H54 (cell line): ENCODE results near the gene MARK2.
A peak's percentile ranks its signal among the peaks of the same experiment; 100 is the strongest.

ENCODE experiments used
- DNase-seq: peaks from one replicate; pipeline ENCODE4 v3.0.0; 2011; ENCODE audit warnings: low spot score, mixed read lengths; ENCODE audit not compliant: insufficient read length
- FAIRE-seq: peaks from 3 replicates; lab custom pipeline; 2011; peaks lifted over from hg19 to GRCh38; lab: Jason Lieb, UNC
- POLR2A ChIP-seq: IDR thresholded peaks from 2 replicates; pipeline ENCODE4 v1.6.1; 2011; ENCODE audit warnings: low read depth, mild to moderate bottlenecking, low read length

The MARK2 gene

GRCh38 chr11:63916837-63917691 lies 78.2 kb downstream of the MARK2 start, which contains the start of gene RCOR2:
Gene RCOR2 (minus strand): TSS chr11:63917164. CDS start chr11:63916456, 708 bp downstream.
- DNase-seq (peak; percentile 88), FAIRE-seq (no peak)
- peak; percentile 29 for TF ChIP-seq POLR2A

DNA sequence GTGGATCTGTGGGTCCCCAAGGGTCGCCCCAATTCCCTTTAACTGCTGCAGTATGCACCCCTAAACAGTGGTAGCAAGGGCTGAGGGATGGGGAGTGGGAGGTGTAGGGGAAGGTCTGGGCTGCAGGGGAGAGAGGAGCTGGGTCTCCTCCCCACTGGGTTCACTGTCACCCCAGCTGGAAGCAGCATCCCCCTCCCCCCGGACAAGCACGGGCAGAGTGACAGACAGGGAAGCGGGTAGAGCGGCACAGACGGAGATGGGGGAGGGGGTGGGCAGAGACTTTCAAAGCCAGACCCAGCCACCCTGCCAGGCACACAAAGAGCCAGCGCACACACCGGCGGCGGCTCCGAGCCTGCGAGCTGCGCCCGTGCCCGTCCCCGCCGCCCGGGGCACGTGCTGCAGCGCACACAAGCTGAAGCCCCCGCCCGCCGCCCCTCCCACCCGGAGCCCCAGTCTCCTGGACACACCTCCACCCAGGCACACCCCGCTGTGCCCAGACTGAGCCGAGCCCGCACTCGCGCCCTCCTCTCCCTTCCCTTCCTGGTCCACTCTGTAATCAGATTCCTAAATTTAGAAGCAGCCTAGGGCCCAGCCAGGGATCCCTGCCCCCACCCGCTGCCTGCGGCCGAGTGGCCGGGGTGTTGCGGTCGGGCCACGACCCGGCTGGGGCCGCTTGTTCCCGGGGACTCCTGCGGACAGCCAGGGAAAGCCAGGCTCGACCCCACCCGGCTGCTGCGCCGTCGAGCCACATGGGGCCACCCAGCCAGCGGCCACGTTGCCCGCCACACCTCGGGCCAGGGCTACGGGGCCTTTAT lies 79.0 kb downstream of the MARK2 start:
- FAIRE-seq (no peak), DNase-seq (peak; percentile 73)
- no peak for TF ChIP-seq POLR2A

DNA sequence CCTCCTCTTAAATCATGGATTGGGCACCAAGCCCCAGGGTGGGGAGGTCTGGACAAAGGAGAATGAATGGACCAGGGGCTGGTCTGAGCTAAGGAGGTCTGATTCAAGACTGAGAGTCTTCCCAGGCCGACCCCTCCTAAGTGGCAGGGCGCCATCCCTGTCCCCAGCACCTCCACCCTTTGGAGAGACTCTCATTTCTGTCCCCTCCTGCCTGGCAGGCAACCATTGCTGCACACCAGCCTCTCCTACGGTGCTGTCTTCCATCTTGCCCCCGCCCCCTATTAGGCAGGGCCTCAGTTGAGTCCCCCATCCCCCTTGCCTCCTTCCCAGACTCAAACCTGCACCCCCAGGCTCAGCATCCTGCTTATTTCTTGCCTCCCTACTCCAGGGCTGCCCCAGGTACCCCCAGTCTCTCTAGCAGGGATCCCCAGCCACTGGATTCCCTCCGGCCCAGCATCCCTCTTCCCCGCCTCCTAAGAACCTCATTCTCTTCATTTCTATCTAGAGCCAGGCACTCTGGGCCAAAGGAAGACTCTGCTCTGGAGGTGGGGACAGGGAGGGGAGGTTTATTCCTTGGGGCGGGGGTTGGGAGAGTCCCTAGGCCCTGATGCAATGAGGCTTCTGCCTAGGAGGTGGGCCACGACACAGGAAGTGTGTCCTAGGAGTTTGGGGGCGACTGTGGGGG lies 79.7 kb downstream of the MARK2 start:
- no peak for DNase-seq
- TF ChIP-seq POLR2A: no peak
- no peak for FAIRE-seq

- no peak for TF ChIP-seq POLR2A
- FAIRE-seq: no peak
- no peak for DNase-seq
These were observed 80.6 kb downstream of the MARK2 start for GRCh38 chr11:63919267-63920125.

GRCh38 chr11:63920126-63920938 lies 81.4 kb downstream of the MARK2 start:
- no peak for TF ChIP-seq POLR2A
- no peak for FAIRE-seq
- no peak for DNase-seq

GRCh38 chr11:63920939-63921417 lies 82.1 kb downstream of the MARK2 start:
- DNase-seq (no peak), FAIRE-seq (no peak)
- TF ChIP-seq POLR2A: no peak

DNA sequence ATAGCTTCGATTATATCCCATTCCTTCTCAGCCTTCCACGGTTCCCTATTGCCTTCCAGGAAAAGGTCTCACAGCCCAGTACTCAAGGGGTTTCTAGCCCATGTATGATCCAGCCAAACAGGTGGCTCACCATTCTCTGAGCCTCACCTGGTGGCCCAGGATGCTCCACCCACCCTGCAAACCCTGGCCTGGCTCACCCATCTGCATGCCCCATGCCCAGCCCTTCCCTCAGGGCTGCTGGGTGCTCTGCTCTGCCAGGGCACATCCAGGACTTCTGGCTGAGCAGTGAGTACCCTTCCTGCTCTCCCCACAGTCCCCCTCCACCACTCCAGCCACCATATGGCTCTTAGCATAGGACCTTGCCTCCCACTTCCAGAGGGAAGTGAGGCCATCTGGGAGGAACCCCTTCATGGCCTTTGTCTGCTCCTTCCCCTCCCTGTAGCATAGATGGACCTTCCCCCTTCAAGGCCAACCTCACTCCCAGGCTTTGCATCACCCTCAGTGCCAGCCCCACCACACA lies 83.8 kb downstream of the MARK2 start:
- TF ChIP-seq POLR2A: no peak
- FAIRE-seq (no peak), DNase-seq (no peak)

DNA sequence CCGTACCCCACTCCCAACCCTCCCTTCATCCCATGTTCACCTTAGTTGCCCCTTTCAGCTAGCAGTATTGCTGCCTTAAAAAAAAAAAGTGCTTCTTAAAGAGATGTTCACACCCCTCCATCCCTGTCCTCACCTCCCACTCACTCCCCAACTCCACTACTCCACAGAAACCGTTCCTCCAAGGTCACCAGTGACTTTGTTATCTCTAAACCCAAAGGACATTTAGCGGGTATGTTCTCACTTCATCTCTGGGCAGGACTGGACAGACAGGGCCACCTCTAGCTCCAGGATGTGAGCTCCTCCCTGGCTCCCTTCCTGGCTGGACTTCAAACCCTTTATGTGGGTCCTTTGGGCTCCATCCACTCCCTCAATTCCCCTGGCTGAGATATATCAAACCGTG lies 84.4 kb downstream of the MARK2 start:
- FAIRE-seq (no peak), DNase-seq (no peak)
- no peak for TF ChIP-seq POLR2A

DNA sequence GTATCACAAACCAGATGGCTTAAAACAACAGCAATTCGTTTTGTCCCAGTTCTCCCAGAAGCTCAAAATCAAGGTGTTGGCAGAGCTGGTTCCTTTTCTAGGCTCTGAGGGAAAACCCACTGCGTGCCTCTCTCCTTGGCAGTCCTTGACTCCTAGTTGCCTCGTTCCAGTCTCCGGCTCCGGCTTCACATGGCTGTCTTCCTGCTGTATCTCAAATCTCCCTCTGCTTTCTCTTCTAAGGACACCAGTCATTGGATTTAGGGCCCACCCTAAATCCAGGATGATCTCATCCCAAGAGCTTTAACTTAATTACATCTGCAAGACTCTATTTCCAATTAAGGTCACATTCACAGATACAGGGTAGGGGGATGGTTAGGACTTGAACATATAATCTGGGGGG lies 90.7 kb downstream of the MARK2 start:
- TF ChIP-seq POLR2A: no peak
- DNase-seq (no peak), FAIRE-seq (no peak)

- FAIRE-seq (no peak), DNase-seq (no peak)
- TF ChIP-seq POLR2A: no peak
These were observed 92.1 kb downstream of the MARK2 start for GRCh38 chr11:63931045-63931444.

- DNase-seq: no peak
- no peak for TF ChIP-seq POLR2A
- FAIRE-seq: no peak
These were observed 93.0 kb downstream of the MARK2 start for GRCh38 chr11:63931876-63932275.

- no peak for TF ChIP-seq POLR2A
- no peak for DNase-seq
- FAIRE-seq: no peak
These were observed 94.5 kb downstream of the MARK2 start for GRCh38 chr11:63933459-63933858.
